ENCODE results near the gene TRMT61A. TPM values are rescaled to one million over a fixed set of nuclear protein-coding genes. Genes with fewer than 3 reads are reported as not detected.

Gene TRMT61A
- total RNA-seq, 1 donor from 2014 or later, result 5.0 TPM

DNA sequence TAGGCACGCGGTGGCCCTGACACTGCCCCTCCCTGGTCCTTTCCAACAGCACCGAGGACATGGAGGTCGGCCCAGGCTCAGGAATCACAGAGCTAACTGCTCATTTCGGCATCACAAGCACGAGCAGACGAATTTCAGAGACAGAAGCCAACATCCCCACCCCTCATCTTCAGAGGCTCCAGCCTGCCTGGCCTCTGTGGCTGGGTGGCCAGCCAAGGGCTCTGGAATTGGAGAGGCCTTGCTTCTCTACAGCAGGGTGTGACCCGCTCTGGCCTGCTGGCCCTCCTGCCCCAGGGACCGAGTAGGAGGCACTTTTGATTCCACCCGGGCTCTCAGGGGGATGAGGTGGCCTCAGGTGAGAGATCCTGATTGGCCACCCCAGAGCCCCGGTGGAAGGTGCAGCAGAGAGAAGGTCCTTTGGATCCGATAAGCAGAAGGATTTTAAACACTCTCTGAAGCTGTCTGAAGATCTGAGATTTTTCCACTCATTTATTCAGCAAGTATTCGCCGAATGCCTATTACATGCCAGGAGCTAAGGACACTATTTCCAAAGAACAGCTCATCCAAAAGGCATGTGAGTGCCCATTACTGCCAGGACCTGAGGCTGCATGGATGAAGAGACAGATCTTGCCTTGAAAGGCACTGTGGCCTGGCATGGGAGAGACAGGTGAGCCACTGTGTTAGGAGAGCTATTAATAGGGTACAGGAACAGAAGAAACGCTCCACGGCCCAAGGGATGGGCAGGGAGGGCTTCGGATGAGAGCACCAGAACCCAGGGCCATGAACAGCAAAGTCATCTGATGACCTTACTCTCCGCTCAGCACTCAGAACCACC is 23.2 kb downstream of the TRMT61A start:
- DNase-seq, result peak; percentile 80
- intact Hi-C loops (cut with DNase I), result no loop called here
- ATAC-seq (ENCODE audit: poor library complexity), result peak; percentile 47

DNA sequence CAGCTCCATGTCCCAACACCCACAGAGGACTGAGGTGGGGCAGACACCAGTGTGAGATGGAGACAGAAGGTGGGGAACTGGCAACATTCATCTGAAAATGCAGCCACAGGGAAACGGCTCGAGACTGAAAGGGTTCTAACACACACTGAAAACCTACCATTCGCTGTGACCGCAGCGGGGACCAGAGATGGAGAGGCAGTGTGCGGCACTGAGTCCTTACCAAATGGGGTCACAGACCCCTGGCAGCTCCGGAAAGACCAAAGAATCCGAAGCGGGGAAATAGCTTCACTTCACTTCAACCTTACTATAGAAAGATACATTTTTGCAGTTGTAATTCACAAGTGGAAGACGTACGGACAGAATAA is 23.8 kb downstream of the TRMT61A start:
- DNase-seq, result no peak
- intact Hi-C loops (cut with DNase I), result no loop called here
- no peak for ATAC-seq (ENCODE audit: poor library complexity)

DNA sequence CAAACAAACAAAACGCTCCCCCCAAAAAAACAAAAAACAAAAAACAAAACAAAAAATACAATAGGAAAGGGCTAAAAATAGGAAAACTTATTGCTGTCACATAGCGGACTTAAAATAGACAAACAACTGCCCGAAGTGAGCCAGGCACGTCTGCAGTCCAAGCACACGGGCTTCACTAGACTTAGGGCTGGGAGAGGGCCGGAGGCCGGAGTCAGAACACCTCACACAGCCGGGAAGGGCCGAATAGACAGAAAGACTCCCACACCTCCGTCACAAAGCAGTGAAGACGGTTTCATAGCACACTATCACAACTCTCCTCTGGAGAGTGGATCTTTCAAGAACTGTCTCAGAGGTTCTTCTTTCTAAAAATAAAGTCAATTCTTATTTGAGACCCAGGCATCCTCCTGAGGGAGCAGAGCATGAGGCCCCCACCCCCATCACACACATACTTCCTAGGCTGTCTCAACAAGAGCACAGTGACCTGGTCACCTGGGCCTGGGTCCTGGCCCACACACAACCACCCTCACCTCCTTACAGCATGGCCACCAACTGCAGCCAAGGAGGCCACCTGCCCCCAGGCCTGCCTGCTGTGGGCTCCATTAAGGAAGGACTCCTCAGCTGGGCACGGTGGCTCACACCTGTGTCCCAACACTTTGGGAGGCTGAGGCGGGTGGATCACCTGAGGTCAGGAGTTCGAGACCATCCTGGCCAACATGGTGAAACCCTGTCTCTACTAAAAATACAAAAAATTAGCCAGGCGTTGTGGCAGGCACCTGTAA is 26.8 kb downstream of the TRMT61A start:
- peak; percentile 49 for DNase-seq

DNA sequence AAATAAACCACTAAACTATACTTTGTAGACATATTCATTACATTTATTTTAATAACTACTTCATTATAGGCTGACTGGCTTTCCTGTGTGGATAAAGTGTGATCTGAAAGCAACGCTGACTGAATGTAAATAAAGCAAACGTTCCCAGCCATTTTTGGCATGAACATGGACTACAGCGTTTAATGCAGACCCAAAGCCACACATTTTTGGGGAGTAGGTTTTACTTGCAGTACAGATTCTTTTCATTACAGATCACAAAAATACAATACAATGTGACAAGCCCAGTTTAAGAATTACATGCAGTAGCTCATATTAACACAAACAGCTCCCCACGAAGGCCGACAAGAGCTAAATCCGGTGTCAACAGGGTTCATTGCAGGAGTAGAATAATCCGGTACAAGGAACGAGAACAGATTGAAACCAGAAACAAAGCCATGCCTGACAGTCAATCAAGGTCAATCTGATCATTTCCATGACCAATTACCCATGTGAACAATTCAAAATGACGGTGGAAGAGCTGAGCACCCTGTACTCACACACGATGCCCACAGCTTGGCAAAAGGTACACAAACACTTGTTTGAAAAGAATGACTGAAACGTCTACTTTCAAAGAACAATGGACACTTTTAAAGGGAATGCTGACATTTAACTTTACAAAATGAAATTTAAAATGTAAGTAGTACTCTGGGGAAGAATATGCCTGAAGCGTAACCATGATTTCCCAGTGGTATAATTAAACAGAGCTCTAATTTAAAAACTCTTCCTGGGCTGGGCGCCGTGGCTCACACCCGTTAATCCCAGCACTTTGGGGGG is 28.2 kb downstream of the TRMT61A start:
- DNase-seq (peak; percentile 6), ATAC-seq (ENCODE audit: poor library complexity) (no peak)
- intact Hi-C loops (cut with DNase I), result no loop called here

More for the DNA sequence above, 26.8 kb downstream of the TRMT61A start:
- ATAC-seq (ENCODE audit: poor library complexity), result no peak
- intact Hi-C loops (cut with DNase I), result no loop called here

DNA sequence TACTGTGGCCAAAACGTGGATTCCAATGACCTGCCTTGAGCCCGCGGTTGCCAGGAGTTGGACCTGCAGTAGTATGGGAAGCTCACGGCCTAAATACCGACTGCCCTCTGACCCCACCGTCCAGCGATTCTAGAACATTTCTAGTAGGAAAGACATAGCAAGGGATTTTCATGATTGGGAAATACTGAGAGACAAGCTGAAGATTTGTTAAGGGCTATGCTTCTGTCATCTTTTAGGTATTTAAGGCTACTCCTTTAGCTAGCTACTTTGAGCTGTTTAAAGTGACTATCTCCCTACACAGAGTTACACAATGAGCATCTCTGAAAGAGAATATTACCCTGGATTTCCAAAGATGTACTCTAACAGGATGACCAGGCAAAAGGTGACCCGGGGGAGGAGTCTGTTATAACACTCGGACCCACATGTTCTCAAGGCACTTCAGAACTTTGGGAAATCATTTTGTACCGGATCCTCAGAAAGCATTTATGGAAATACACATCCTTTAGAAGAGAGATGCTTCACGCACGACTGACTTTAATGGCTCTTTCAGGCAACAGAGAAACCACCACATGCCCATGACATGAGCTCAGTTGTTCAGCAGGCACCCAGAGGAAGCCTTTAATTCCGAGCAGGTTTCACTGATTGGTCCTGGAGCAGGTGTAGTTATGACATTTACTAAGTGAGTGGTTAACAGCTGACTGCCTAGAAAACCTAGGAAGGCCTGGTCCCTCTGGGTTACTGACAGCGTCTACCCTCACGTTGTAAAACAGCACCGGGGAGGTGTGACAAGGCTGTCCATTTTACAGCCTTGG is 29.3 kb downstream of the TRMT61A start:
- intact Hi-C loops (cut with DNase I), result no loop called here
- no peak for ATAC-seq (ENCODE audit: poor library complexity)
- peak; percentile 33 for DNase-seq

DNA sequence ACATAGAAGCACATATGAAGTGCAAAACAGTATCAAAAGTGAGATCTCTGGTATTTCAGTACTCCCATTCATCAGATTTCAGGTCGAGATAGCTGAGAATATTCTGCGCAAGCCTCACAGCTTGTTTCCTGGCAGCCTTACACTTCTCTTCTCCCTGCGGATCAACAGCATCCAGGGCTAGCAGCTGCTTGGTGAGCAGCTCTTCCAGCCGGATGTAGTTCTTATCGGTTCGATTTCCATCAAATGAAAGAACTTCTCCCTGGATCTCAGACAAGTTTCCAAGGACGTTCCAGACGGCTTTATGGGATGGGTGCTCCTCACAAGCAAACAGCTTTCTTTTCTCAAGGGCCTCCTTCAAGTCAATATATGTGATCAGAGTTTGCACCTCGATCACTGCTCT is 30.8 kb downstream of the TRMT61A start:
- intact Hi-C loops (cut with DNase I), result loop anchor here (10.0 kb wide), 1 partner anchor 355 kb away; no protein-coding TSS in a partner anchor
- ATAC-seq (ENCODE audit: poor library complexity) (no peak), DNase-seq (no peak)

DNA sequence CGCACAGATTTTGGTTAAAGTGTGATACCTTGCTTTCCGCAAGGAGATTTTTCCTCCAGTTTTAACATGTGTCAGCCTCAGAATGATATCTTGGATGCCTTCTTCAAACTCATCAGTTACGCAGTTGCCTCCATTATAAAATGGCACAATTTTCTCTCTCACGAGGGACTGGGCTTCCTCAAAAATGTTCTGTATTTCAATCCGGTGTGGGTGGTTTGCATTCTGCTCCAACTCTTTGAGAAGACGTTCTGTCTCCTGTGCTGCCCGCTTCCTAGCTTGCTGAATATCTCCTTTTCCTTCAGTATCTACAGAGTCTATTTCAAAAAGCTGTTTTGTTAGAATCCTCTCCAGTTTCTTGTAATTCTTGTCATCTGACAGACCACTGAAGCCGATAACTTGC is 31.7 kb downstream of the TRMT61A start:
- ATAC-seq (ENCODE audit: poor library complexity), result no peak
- intact Hi-C loops (cut with DNase I), result loop anchor here (10.0 kb wide), 1 partner anchor 354 kb away; no protein-coding TSS in a partner anchor
- DNase-seq, result no peak

DNA sequence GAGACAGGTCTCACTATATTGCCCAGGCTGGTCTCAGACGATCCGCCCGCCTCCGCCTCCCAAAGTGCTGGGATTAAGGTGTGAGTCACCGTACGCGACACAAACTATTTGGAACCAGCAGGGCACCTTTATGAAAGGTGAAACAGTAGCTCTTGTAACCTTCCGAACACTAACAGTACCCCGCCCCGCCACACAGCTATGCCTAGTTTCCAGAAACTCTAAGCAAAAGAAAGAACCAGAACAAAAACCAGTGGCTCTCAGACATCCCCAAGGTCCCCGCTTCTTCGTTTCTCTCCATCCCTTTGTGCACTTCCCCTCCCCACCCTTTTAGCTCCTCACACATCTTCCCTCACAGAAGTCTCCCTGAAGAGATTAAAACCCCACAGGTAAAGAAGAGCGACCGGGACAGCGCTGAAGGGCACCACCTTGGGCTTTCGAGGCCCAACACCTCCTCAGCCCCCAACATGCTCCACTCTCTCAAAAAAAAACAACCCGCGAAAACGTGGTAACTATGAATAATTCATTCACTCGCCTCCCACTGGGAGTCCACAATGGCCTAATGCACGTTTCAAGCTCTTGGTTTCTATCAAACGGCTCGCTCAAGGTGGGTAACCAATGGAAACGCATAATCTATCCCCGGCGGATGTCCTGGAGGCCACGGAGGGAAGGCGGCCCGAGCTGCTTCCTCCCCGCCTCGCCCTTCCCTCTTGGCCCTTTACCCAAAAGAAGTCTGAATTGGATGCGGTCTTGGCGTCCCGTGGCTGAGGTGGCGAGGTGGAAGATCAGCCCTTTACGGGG is 32.6 kb downstream of the TRMT61A start:
- ATAC-seq (ENCODE audit: poor library complexity), result peak; percentile 33
- intact Hi-C loops (cut with DNase I), result loop anchor here (10.0 kb wide), 1 partner anchor 353 kb away; no protein-coding TSS in a partner anchor
- peak; percentile 39 for DNase-seq

DNA sequence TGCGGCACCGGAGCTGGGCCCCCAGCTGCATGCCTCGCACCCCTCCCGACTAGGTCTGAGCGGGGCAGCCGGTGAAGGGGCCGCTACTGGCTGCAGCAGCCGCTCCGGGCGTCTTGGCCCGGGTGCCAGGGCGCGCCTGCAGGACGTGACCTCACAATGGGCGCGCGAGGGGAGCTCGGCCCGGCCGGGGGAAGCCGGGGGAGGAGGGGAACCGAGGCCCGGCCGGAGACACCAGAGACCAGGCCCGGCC is 33.1 kb downstream of the TRMT61A start:
- ATAC-seq (ENCODE audit: poor library complexity) (no peak), DNase-seq (peak; percentile 68)
- intact Hi-C loops (cut with DNase I), result loop anchor here (10.0 kb wide), 1 partner anchor 353 kb away; no protein-coding TSS in a partner anchor

DNA sequence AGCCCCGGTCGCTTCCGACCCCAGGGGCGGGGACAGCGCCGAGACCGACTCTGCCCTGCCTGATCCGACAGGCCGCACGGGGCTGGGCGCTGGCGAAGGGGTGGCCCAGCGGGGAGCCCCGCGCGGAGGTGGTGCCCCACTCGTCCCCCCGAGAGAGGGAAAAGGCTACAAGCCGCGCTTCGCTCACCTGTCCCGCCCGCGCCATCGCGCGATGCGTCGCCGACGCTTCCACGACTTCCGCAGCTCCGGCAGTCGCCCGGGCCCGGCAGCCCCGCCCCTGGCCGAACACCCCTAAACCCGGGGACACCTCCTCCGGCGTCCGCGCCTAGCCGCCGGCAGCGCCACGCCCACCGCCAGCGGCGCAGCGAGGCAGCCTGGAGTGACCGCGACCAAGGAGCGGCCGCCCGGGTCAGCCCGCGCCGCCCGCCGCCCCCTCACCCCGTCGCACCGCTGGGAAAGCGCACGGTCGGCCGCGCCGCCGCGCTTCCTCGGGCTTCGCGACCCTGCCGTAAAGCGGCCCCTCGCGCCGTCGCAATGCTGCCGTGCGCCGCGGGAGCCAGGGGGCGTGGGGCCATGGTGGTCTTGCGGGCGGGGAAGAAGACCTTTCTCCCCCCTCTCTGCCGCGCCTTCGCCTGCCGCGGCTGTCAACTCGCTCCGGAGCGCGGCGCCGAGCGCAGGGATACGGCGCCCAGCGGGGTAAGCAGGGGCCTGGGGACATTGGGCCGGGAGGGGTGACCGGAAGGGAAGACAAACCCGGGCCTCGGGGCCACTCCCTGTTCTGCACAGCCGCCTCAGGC is 33.6 kb downstream of the TRMT61A start, which contains the start of the genes BAG5 and COA8:
BAG5 (minus strand) TSS at position 229 of the 797 bp plus-strand sequence. CDS start 1,493 bp downstream, outside the sequence.
COA8 (plus strand) TSS at position 532 of the 797 bp plus-strand sequence; CDS start at position 574, 42 bp downstream.
- ATAC-seq (ENCODE audit: poor library complexity) (peak; percentile 90), DNase-seq (peak; percentile 92)
- intact Hi-C loops (cut with DNase I), result loop anchor here (10.0 kb wide), 1 partner anchor 352 kb away; no protein-coding TSS in a partner anchor

DNA sequence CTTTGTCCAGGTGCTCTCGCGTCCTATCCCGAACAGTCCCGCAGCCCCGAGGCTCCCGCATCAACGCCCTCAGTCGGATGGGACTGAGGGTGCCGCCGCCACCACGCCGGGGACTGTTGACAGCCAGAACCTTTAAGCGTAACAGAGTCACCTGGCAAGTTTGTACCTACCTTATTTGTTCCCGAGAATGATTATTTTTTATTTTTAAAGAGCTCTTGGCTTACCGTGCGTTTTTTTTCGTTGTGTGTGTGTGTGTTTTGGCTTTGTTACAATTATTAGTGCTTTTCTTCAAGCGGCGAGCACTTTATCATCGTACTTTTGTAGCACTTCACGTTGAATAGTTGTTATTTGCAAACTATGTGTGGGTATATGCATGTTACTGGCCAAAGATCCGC is 34.2 kb downstream of the TRMT61A start:
- intact Hi-C loops (cut with DNase I), result loop anchor here (10.0 kb wide), 1 partner anchor 352 kb away; no protein-coding TSS in a partner anchor
- no peak for ATAC-seq (ENCODE audit: poor library complexity)
- DNase-seq, result no peak

DNA sequence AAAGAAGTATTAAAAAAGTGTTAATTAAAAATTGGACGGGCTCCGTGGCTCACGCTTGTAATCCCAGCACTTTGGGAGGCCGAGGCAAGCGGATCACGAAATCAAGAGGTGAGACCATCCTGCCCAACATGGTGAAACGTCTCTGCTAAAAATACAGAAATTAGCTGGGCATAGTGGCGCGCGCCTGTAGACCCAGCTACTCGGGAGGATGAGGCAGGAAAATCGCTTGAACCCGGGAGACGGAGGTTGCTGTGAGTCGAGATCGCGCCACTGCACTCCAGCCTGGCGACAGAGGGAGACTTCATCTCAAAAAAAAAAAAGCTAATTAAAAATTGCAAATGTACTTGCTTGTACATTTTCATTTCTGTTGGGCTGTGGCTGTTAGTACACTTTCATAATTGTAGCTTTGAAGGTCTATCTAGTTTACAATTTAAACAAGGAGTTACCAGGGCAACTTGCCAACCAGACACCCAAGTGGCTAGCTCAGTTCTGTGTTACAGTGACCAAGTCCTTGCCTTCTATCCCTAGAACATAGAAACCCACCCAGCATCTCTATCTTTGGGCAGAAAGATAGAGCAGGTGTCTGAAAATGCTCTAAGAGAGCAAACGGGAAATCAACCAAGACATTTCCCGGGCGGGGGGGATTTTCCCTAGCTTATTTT is 35.0 kb downstream of the TRMT61A start:
- intact Hi-C loops (cut with DNase I), result loop anchor here (10.0 kb wide), 1 partner anchor 351 kb away; no protein-coding TSS in a partner anchor

DNA sequence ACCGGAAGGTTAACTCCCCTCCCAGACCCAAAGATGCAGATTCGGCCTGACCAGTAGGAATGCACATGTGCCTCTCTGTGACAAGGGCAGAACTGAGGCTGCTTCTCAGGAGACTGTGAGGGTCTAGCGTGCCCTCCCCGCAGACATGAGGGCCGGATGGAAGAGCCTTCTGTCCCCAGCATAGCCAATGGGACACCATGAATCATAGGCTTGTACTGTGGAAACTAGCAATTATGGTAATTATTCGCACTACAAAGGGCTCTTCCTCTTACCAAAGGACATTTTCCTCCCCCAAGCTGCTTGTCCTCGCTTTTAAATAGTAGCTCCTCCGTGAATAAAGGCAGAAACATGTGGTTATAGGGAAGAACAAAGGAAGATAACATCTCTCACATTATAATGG is 40.0 kb downstream of the TRMT61A start:
- ATAC-seq (ENCODE audit: poor library complexity) (no peak), DNase-seq (peak; percentile 11)
- intact Hi-C loops (cut with DNase I), result loop anchor here (10.0 kb wide), 1 partner anchor 346 kb away; no protein-coding TSS in a partner anchor

More for the DNA sequence above, 35.0 kb downstream of the TRMT61A start:
- ATAC-seq (ENCODE audit: poor library complexity) (no peak), DNase-seq (peak; percentile 11)

DNA sequence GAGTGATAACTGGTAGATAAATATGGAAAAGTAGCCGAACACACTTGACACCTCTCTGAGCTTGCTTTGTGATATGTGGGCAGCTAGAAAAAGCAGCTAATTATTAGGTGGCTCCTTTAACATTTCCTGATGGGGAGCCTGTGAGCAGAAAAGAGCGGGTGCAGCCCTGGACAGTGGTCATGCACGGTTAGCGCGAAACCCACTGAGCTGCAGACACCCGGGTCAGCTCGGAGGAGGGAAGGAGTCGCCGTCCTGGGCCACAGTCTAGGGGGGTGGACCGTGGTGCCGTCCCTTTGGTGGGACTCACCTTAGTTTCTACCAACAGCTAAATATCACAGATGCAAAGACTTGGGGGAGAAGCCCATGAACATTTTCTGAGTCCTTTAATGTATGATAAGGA is 40.4 kb downstream of the TRMT61A start:
- intact Hi-C loops (cut with DNase I), result loop anchor here (10.0 kb wide), 1 partner anchor 345 kb away; no protein-coding TSS in a partner anchor
- ATAC-seq (ENCODE audit: poor library complexity) (no peak), DNase-seq (peak; percentile 11)

DNA sequence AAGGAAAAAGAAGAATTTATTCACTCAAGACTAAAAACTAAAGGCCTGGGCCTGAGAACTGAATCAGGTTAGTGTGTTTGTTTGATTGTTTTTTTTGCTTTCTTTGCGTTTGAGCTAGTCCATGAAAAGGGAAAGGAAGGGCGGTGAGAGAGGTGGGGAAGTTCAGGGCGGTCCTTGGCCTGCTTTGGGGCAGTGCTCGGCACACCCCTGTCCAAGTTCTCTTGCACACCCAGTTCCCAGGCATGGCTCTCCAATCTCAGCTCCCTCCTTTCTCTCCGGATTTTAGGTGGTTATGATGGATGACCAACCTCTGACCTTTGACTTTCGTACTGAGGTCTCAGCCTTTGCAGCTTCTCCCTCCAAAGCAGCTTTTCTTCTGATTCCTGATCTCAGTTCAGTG is 45.1 kb downstream of the TRMT61A start:
- intact Hi-C loops (cut with DNase I), result loop anchor here (10.0 kb wide), 1 partner anchor 121 kb away; no protein-coding TSS in a partner anchor
- ATAC-seq (ENCODE audit: poor library complexity), result no peak
- DNase-seq, result peak; percentile 37

Data from Right ventricle myocardium superior (tissue), 1 donor.